ENCODE measurements around the gene USP34. TPM values are rescaled to one million over a fixed set of nuclear protein-coding genes. Genes with fewer than 3 reads are reported as not detected.

The USP34 gene
- total and polyA plus RNA-seq, 4 donors, result 13.4 to 82.7 (median 51.1) TPM

- Histone ChIP-seq H3K4me1 (ENCODE audit: control insufficient read depth in 4 of 4, insufficient read depth in 4 of 4, low read length in 3 of 4) (no peaks in the 10 kb centered on the region), H3K9ac (ENCODE audit: low read depth in 1 of 2, low read length in 2 of 2) (no peak overlapping the region), H3K4me3 (ENCODE audit: low read depth in 1 of 3, low read length in 3 of 3) (no peak overlapping the region), H3K27ac (ENCODE audit: low read depth in 1 of 2, low read length in 2 of 2) (no peak overlapping the region), H3K36me3 (ENCODE audit: control insufficient read depth in 4 of 4, insufficient read depth in 3 of 4, low read depth in 1 of 4, low read length in 3 of 4) (peaks cover 7 to 34% (median 28%) of the 10 kb centered on the region in 4 donors), H3K9me3 (ENCODE audit: control insufficient read depth in 4 of 4, low read length in 3 of 4) (no peaks in the 10 kb centered on the region), H3K27me3 (ENCODE audit: control insufficient read depth in 4 of 4, insufficient read depth in 4 of 4, low read length in 3 of 4) (no peaks in the 10 kb centered on the region)
- 98% methylated on average over 13 of the region's 13 CpGs for WGBS
- DNase-seq (ENCODE audit: low spot score), result no peak
- no peak for TF ChIP-seq ATF3 (IDR thresholded peaks at IDR 0.05)
- TF ChIP-seq MAX (IDR thresholded peaks at IDR 0.05), result no peak
- TF ChIP-seq ZBTB33 (IDR thresholded peaks at IDR 0.05), result no peak
- no peak for TF ChIP-seq EGR1 (IDR thresholded peaks at IDR 0.05; ENCODE audit: low read depth in 2 of 2)
- no peak for TF ChIP-seq FOXA2 (IDR thresholded peaks at IDR 0.05)
- TF ChIP-seq GABPA (IDR thresholded peaks at IDR 0.05 in 1 of 2, conservative IDR thresholded peaks at IDR 0.05 in 1 of 2), result no peak
- no peak for TF ChIP-seq HNF4A (conservative IDR thresholded peaks at IDR 0.05)
- TF ChIP-seq YY1 (IDR thresholded peaks at IDR 0.05), result no peak
- no peak for TF ChIP-seq TAF1 (conservative IDR thresholded peaks at IDR 0.05)
Observed at GRCh38 chr2:61277756-61278155, 193.1 kb downstream of the USP34 start.

- 96% methylated on average over 1 of the region's 1 CpG for WGBS
- TF ChIP-seq HNF4A (conservative IDR thresholded peaks at IDR 0.05) (no peak), NR2F2 (IDR thresholded peaks at IDR 0.05) (no peak), MAX (IDR thresholded peaks at IDR 0.05) (no peak), RXRA (IDR thresholded peaks at IDR 0.05) (no peak), RAD21 (IDR thresholded peaks at IDR 0.05) (no peak), JUND (IDR thresholded peaks at IDR 0.05) (no peak), FOXA1 (IDR thresholded peaks at IDR 0.05) (no peak)
- H3K36me3 ChIP-seq (ENCODE audit: control insufficient read depth in 4 of 4, insufficient read depth in 3 of 4, low read depth in 1 of 4, low read length in 3 of 4), result peaks cover 5 to 28% (median 19%) of the 10 kb centered on the region in 4 donors
Observed at GRCh38 chr2:61275575-61276184, 195.2 kb downstream of the USP34 start.

GRCh38 chr2:61272421-61273070 lies 198.3 kb downstream of the USP34 start:
- Histone ChIP-seq H3K4me3 (ENCODE audit: low read depth in 1 of 3, low read length in 3 of 3) (no peak overlapping the region), H3K36me3 (ENCODE audit: control insufficient read depth in 4 of 4, insufficient read depth in 3 of 4, low read depth in 1 of 4, low read length in 3 of 4) (peaks cover 5 to 11% (median 7%) of the 10 kb centered on the region in 4 donors), H3K9me3 (ENCODE audit: control insufficient read depth in 4 of 4, low read length in 3 of 4) (no peaks in the 10 kb centered on the region), H3K4me1 (ENCODE audit: control insufficient read depth in 4 of 4, insufficient read depth in 4 of 4, low read length in 3 of 4) (no peaks in the 10 kb centered on the region), H3K27ac (ENCODE audit: low read depth in 1 of 2, low read length in 2 of 2) (no peak overlapping the region), H3K9ac (ENCODE audit: low read depth in 1 of 2, low read length in 2 of 2) (no peak overlapping the region), H3K27me3 (ENCODE audit: control insufficient read depth in 4 of 4, insufficient read depth in 4 of 4, low read length in 3 of 4) (no peaks in the 10 kb centered on the region)
- no peak for TF ChIP-seq JUND (IDR thresholded peaks at IDR 0.05)
- TF ChIP-seq HNF4G (IDR thresholded peaks at IDR 0.05), result no peak
- TF ChIP-seq GABPA (IDR thresholded peaks at IDR 0.05 in 1 of 2, conservative IDR thresholded peaks at IDR 0.05 in 1 of 2), result no peak
- no peak for TF ChIP-seq HNF4A (conservative IDR thresholded peaks at IDR 0.05)
- TF ChIP-seq NR2F2 (IDR thresholded peaks at IDR 0.05), result no peak
- WGBS, result 97% methylated on average over 4 of the region's 4 CpGs
- no peak for DNase-seq (ENCODE audit: low spot score)

More at GRCh38 chr2:61275575-61276184, 195.2 kb downstream of the USP34 start:
- H3K9ac ChIP-seq (ENCODE audit: low read depth in 1 of 2, low read length in 2 of 2), result no peak overlapping the region
- H3K4me1 ChIP-seq (ENCODE audit: control insufficient read depth in 4 of 4, insufficient read depth in 4 of 4, low read length in 3 of 4), result no peaks in the 10 kb centered on the region
- H3K4me3 ChIP-seq (ENCODE audit: low read depth in 1 of 3, low read length in 3 of 3), result no peak overlapping the region
- DNase-seq (ENCODE audit: low spot score), result no peak
- no peaks in the 10 kb centered on the region for H3K27me3 ChIP-seq (ENCODE audit: control insufficient read depth in 4 of 4, insufficient read depth in 4 of 4, low read length in 3 of 4)
- no peak overlapping the region for H3K27ac ChIP-seq (ENCODE audit: low read depth in 1 of 2, low read length in 2 of 2)
- no peaks in the 10 kb centered on the region for H3K9me3 ChIP-seq (ENCODE audit: control insufficient read depth in 4 of 4, low read length in 3 of 4)

All from liver (tissue), 9 donors.